ENCODE results near the gene HSD11B2.

HSD11B2 gene

GRCh38 chr16:67480833-67481560, 50.1 kb downstream of the HSD11B2 start, which contains the start of gene ATP6V0D1 (continued):
- TF ChIP-seq ZBTB11 (tag by site-specific recombination; conservative IDR thresholded peaks at IDR 0.05; ENCODE audit: low read depth) (peak; percentile 59), ZBTB26 (tag by site-specific recombination; optimal IDR thresholded peaks at IDR 0.05) (peak; percentile 75), ZNF148 (tag by site-specific recombination; IDR thresholded peaks at IDR 0.05; ENCODE audit: borderline replicate concordance) (no peak), ZBTB48 (tag by site-specific recombination; IDR thresholded peaks at IDR 0.05) (no peak), ZNF18 (tag by site-specific recombination; IDR thresholded peaks at IDR 0.05) (no peak), INSM2 (tag by site-specific recombination; IDR thresholded peaks at IDR 0.05) (no peak), MEIS1 (CRISPR knock-in tag; IDR thresholded peaks at IDR 0.05; ENCODE audit: borderline replicate concordance) (no peak), ZNF335 (tag by site-specific recombination; conservative IDR thresholded peaks at IDR 0.05) (peak; percentile 100), ZNF791 (tag by site-specific recombination; IDR thresholded peaks at IDR 0.05) (no peak), ZNF692 (tag by site-specific recombination; IDR thresholded peaks at IDR 0.05) (peak; percentile 40; the same call in 1 of the 2 replicates), TSHZ1 (tag by site-specific recombination; IDR thresholded peaks at IDR 0.05; ENCODE audit: borderline replicate concordance) (no peak), GLI4 (tag by site-specific recombination; IDR thresholded peaks at IDR 0.05) (no peak), ZNF449 (tag by site-specific recombination; IDR thresholded peaks at IDR 0.05) (peak; percentile 59; the same call in 1 of the 2 replicates), ZNF174 (tag by site-specific recombination; IDR thresholded peaks at IDR 0.05) (no peak), ZNF571 (tag by site-specific recombination; IDR thresholded peaks at IDR 0.05) (no peak), ZNF341 (tag by site-specific recombination; IDR thresholded peaks at IDR 0.05; ENCODE audit: low read depth) (peak; percentile 42), ZNF133 (tag by site-specific recombination; IDR thresholded peaks at IDR 0.05) (no peak), SCRT1 (tag by site-specific recombination; IDR thresholded peaks at IDR 0.05; ENCODE audit: borderline replicate concordance) (no peak)

Measured in HEK293 (cell line).